Vagina (tissue), 2 donors: ENCODE measurements around the gene GPC4. TPM values are rescaled to one million over a fixed set of nuclear protein-coding genes. Genes with fewer than 3 reads are reported as not detected.

Source experiments
- DNase-seq, 2 donors: peaks; one replicate each; pipeline ENCODE4 v3.0.0-alpha.2; 2017; ENCODE audit errors: extremely low spot score in 2 of 2
- H3K27ac ChIP-seq: fragments of 200-600 bp; sonication (generic); one replicate; pipeline ENCODE4 v1.5.1; 2019
- H3K27me3 ChIP-seq: fragments of 200-600 bp; sonication (generic); one replicate; pipeline ENCODE4 v1.5.1; 2019
- H3K36me3 ChIP-seq, 2 donors: fragments of 200-600 bp; sonication (generic); one replicate each; pipeline ENCODE4 v1.5.1; 2017 to 2019
- H3K4me1 ChIP-seq: fragments of 200-600 bp; sonication (generic); one replicate; pipeline ENCODE4 v1.5.1; 2019
- H3K4me3 ChIP-seq, 2 donors: fragments of 200-600 bp; sonication (generic); 1 replicate in 1 of 2; 2 replicates in 1 of 2; pipeline ENCODE4 v1.5.1; 2016 to 2019
- H3K9me3 ChIP-seq: fragments of 200-600 bp; sonication (generic); one replicate; pipeline ENCODE4 v1.5.1; 2019
- POLR2A ChIP-seq, 2 donors: fragments of 450-650 bp; IDR thresholded peaks; one replicate each; pipeline ENCODE4 v1.6.1; 2017; ENCODE audit warnings: antibody characterized with exemption in 2 of 2, mild to moderate bottlenecking in 2 of 2, moderate library complexity in 2 of 2
- POLR2AphosphoS5 ChIP-seq, 2 donors: sonication (generic); formaldehyde crosslinking; IDR thresholded peaks; one replicate each; pipeline ENCODE4 v1.9.0; 2017; ENCODE audit warnings: antibody characterized with exemption in 2 of 2, mild to moderate bottlenecking in 2 of 2, low read depth in 1 of 2; ENCODE audit not compliant: insufficient read depth in 1 of 2
- intact Hi-C: fragments of 100-400 bp; cut with DNase I; formaldehyde crosslinking; loops from one replicate; pipeline ENCODE4 v1.15.1; 2023
- total RNA-seq: library from RNA; depleted of rRNA; stranded (reverse); fragments of >200 nt; gene quantifications from one replicate; pipeline ENCODE4 v1.2.3, GENCODE V29; 2016
- TF ChIP-seq, protein P1 (sequence below), 3 experiments: fragments of 450-650 bp in 2 of 3; fragments of 200-600 bp in 1 of 3; sonication (generic) in 1 of 3; IDR thresholded peaks; one replicate each; pipeline ENCODE4 v1.5.1; 2017 to 2019; ENCODE audit warnings: antibody characterized with exemption in 3 of 3, mild to moderate bottlenecking in 2 of 3, moderate library complexity in 2 of 3

The GPC4 gene
- total RNA-seq, 1 donor from 2014 or later = 7.6 TPM

DNA sequence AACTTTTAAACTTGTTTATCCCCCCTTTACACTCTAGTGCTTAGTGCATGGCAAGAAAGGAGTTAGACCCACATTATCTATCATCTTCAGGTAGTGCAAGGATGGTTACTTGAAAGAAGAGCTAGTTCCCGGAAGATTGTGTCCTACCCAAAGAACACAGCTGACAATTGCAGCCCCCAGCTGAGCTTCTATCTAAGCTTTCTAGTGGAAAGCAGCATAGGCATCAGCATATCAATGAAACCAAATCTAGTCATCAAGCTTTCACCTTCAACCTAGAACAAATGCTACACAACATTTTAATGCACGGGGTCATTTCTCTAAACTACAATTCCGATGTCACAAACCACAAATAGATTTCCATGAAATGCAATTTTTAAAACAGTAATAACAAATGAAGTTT, 108.2 kb downstream of the GPC4 start:
- H3K9me3 ChIP-seq = no peaks in the 10 kb centered on the region
- no peaks in the 10 kb centered on the region for H3K27me3 ChIP-seq

DNA sequence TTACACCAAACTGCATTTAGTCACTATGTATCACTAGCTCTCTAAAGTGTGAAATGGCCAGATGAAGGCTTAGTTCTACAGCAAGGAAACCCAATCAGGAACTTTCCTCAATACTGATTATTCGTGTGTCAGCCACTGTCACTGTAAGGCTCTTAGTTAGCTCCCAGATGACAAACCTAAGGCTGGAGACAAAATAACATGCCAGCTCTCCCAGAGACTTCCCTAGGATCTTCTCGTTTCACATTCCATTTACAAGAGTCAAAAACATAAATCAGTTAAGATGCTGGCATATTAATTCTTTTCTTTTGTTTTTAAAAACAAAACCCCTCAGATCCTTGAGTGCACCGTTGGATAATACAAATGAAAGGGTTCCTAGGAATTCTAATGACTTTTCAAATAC, 109.0 kb downstream of the GPC4 start:
- Histone ChIP-seq H3K27ac (no peak overlapping the region), H3K36me3 (no peaks in the 10 kb centered on the region), H3K9me3 (no peaks in the 10 kb centered on the region), H3K27me3 (no peaks in the 10 kb centered on the region), H3K4me3 (no peak overlapping the region), H3K4me1 (no peaks in the 10 kb centered on the region)
- intact Hi-C loops = no loop called here
- TF ChIP-seq POLR2A (IDR thresholded peaks at IDR 0.05) (no peak), POLR2AphosphoS5 (IDR thresholded peaks at IDR 0.05; ENCODE audit: insufficient read depth in 1 of 2, low read depth in 1 of 2) (no peak)
- TF ChIP-seq, protein P1, sequence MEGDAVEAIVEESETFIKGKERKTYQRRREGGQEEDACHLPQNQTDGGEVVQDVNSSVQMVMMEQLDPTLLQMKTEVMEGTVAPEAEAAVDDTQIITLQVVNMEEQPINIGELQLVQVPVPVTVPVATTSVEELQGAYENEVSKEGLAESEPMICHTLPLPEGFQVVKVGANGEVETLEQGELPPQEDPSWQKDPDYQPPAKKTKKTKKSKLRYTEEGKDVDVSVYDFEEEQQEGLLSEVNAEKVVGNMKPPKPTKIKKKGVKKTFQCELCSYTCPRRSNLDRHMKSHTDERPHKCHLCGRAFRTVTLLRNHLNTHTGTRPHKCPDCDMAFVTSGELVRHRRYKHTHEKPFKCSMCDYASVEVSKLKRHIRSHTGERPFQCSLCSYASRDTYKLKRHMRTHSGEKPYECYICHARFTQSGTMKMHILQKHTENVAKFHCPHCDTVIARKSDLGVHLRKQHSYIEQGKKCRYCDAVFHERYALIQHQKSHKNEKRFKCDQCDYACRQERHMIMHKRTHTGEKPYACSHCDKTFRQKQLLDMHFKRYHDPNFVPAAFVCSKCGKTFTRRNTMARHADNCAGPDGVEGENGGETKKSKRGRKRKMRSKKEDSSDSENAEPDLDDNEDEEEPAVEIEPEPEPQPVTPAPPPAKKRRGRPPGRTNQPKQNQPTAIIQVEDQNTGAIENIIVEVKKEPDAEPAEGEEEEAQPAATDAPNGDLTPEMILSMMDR (IDR thresholded peaks at IDR 0.05) = no peak
- no peak for DNase-seq

More for the DNA sequence above, 108.2 kb downstream of the GPC4 start:
- Histone ChIP-seq H3K27ac (no peak overlapping the region), H3K36me3 (no peaks in the 10 kb centered on the region), H3K4me1 (no peaks in the 10 kb centered on the region), H3K4me3 (no peak overlapping the region)
- no peak for TF ChIP-seq POLR2A (IDR thresholded peaks at IDR 0.05)
- TF ChIP-seq, protein P1 (IDR thresholded peaks at IDR 0.05) = no peak
- TF ChIP-seq POLR2AphosphoS5 (IDR thresholded peaks at IDR 0.05; ENCODE audit: insufficient read depth in 1 of 2, low read depth in 1 of 2) = no peak
- intact Hi-C loops = no loop called here
- no peak for DNase-seq

DNA sequence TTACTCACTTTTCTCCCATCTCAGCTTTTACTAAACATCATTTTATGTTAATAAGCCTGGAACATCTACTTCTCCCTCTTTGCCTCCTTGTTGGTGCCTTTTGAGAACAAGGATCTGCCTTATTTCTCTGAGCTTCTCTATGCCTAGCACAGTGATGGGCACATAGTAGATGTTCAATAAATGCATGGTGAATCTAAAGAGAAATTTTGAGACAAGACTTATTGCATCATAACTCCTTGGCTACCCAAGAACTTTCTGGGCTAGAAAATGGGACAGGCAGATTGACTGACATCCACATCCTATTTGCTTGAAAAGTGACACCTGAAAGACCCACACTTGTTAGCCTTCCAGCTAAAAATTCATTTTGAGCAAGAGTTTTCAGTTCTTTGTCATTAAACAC, 109.9 kb downstream of the GPC4 start:
- H3K4me1 ChIP-seq = no peaks in the 10 kb centered on the region

DNA sequence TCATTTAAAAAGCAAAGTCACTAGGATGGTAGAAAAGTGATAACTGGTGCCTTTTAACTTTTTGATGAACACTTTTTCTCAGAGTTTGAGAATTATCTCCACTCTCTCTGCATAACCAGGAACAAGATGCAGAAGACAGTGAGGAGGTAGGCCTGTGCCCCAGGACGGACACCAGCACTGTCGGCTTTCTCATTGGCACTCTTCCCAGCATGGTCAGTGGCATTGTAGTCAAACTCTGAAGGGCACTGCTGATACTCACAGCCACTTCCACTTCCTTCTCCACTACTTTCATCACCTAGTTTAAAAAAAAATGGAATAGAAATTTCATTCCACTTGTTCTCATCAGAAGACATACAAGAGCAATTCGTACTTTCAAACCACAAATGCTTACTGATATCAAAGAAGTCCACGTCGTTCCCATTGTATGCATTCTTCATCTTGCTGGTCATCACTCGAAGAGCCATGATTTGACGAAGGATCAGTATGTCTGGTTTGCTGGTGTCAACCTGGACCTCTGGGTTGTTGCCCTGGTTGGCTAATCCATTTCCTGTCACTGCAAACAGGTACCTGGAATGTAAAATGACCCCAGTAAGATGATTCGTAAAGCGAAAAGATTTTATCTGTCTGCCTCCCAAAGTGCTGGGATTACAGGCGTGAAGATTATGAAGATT, 112.4 kb downstream of the GPC4 start:
- DNase-seq = no peak
- no peak overlapping the region for H3K4me3 ChIP-seq
- intact Hi-C loops = no loop called here
- no peaks in the 10 kb centered on the region for H3K36me3 ChIP-seq
- H3K4me1 ChIP-seq = no peaks in the 10 kb centered on the region
- TF ChIP-seq POLR2AphosphoS5 (IDR thresholded peaks at IDR 0.05; ENCODE audit: insufficient read depth in 1 of 2, low read depth in 1 of 2) = no peak
- TF ChIP-seq, protein P1 (IDR thresholded peaks at IDR 0.05) = no peak
- no peak for TF ChIP-seq POLR2A (IDR thresholded peaks at IDR 0.05)
- H3K9me3 ChIP-seq = no peaks in the 10 kb centered on the region
- H3K27ac ChIP-seq = no peak overlapping the region
- H3K27me3 ChIP-seq = no peaks in the 10 kb centered on the region

More for the DNA sequence above, 109.9 kb downstream of the GPC4 start:
- intact Hi-C loops = no loop called here
- Histone ChIP-seq H3K27ac (no peak overlapping the region), H3K4me3 (no peak overlapping the region), H3K9me3 (no peaks in the 10 kb centered on the region), H3K27me3 (no peaks in the 10 kb centered on the region), H3K36me3 (no peaks in the 10 kb centered on the region)
- no peak for DNase-seq
- TF ChIP-seq, protein P1 (IDR thresholded peaks at IDR 0.05) = no peak
- TF ChIP-seq POLR2AphosphoS5 (IDR thresholded peaks at IDR 0.05; ENCODE audit: insufficient read depth in 1 of 2, low read depth in 1 of 2) = no peak
- TF ChIP-seq POLR2A (IDR thresholded peaks at IDR 0.05) = no peak

DNA sequence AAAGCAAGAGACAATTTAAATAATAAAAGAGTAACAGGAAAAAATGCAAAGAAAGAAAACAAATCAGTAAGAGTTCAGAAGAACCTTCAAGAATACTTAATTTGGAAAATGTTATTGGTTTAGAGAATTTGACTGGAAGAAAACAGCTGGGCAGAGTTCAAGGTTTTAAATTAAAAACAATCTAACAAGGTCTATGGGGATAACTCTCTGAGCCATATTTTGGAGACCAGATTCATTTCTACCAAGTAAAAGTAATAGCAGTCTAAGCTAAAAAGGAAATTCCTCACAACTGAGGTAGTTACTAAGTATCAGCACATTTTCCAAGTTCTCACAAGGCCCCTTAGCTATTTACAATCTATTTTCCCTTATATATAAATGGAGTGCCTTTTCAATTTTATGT, 114.7 kb downstream of the GPC4 start:
- no peak for DNase-seq
- no peaks in the 10 kb centered on the region for H3K36me3 ChIP-seq
- H3K27ac ChIP-seq = no peak overlapping the region

More for the DNA sequence above, 114.7 kb downstream of the GPC4 start:
- Histone ChIP-seq H3K4me3 (no peak overlapping the region), H3K4me1 (no peaks in the 10 kb centered on the region), H3K9me3 (no peaks in the 10 kb centered on the region), H3K27me3 (no peaks in the 10 kb centered on the region)
- intact Hi-C loops = no loop called here
- TF ChIP-seq POLR2A (IDR thresholded peaks at IDR 0.05) = no peak
- TF ChIP-seq, protein P1 (IDR thresholded peaks at IDR 0.05) = no peak
- no peak for TF ChIP-seq POLR2AphosphoS5 (IDR thresholded peaks at IDR 0.05; ENCODE audit: insufficient read depth in 1 of 2, low read depth in 1 of 2)
